Osteoblast (primary cell): ENCODE measurements around the gene GALE. TPM values are rescaled to one million over a fixed set of nuclear protein-coding genes. Genes with fewer than 3 reads are reported as not detected.

ENCODE experiments used
- DNase-seq: peaks from one replicate; pipeline ENCODE4 v3.0.0; 2011; ENCODE audit warnings: low spot score, mixed read lengths; ENCODE audit not compliant: insufficient read length; ENCODE audit errors: missing footprints
- H2AFZ ChIP-seq: 2 replicates; pipeline ENCODE4 v1.6.0; 2011; ENCODE audit warnings: mild to moderate bottlenecking, low read length
- H3K27ac ChIP-seq: 2 replicates; pipeline ENCODE4 v1.5.1; 2011; ENCODE audit warnings: mild to moderate bottlenecking, low read depth, low read length, moderate library complexity
- H3K27me3 ChIP-seq: 2 replicates; pipeline ENCODE4 v1.6.0; 2012; ENCODE audit warnings: mild to moderate bottlenecking, control low read depth, inconsistent platforms, low read length, moderate library complexity; ENCODE audit not compliant: insufficient read depth
- H3K36me3 ChIP-seq: 2 replicates; pipeline ENCODE4 v1.5.1; 2011; ENCODE audit warnings: mild to moderate bottlenecking, low read length, control low read depth, moderate library complexity; ENCODE audit not compliant: insufficient read depth
- H3K4me1 ChIP-seq: 2 replicates; pipeline ENCODE4 v1.5.1; 2011; ENCODE audit warnings: mild to moderate bottlenecking, low read length, control low read depth, moderate library complexity; ENCODE audit not compliant: insufficient read depth
- H3K4me2 ChIP-seq: 2 replicates; pipeline ENCODE4 v1.6.0; 2011; ENCODE audit warnings: mild to moderate bottlenecking, low read length; ENCODE audit not compliant: insufficient read depth
- H3K4me3 ChIP-seq: fragments of 200-600 bp; sonication (generic); 3 replicates; pipeline ENCODE4 v1.5.1; 2012; ENCODE audit warnings: mild to moderate bottlenecking, low read length, inconsistent platforms; ENCODE audit not compliant: insufficient read depth
- H3K79me2 ChIP-seq: 2 replicates; pipeline ENCODE4 v1.6.0; 2012; ENCODE audit warnings: mild to moderate bottlenecking, low read length, control low read depth, inconsistent platforms; ENCODE audit not compliant: insufficient read depth
- H3K9me3 ChIP-seq: 2 replicates; pipeline ENCODE4 v1.5.1; 2011; ENCODE audit warnings: low read depth, low read length, control low read depth
- H4K20me1 ChIP-seq: 2 replicates; pipeline ENCODE4 v1.6.0; 2012; ENCODE audit warnings: mild to moderate bottlenecking, low read length, control low read depth; ENCODE audit not compliant: insufficient read depth
- CTCF ChIP-seq: IDR thresholded peaks from 2 replicates; pipeline ENCODE4 v1.5.1; 2011; ENCODE audit warnings: mild to moderate bottlenecking, low read depth, low read length, moderate library complexity; ENCODE audit errors: extremely low read depth
- total RNA-seq: library from RNA; depleted of rRNA; stranded (reverse); fragments of >200 nt; gene quantifications from 2 replicates; pipeline ENCODE4 v1.2.3, GENCODE V29; 2012

Gene GALE
- total RNA-seq, 1 donor, result 13.4 TPM

- Histone ChIP-seq H3K4me3 (no peak overlapping the region), H3K27me3 (no peaks in the 10 kb centered on the region), H3K4me1 (peaks cover 24% of the 10 kb centered on the region), H3K4me2 (no peak overlapping the region), H3K79me2 (peaks cover 27% of the 10 kb centered on the region), H3K36me3 (peaks cover 36% of the 10 kb centered on the region), H2AFZ (no peak overlapping the region), H3K9me3 (no peaks in the 10 kb centered on the region), H3K27ac (no peak overlapping the region), H4K20me1 (peaks cover 8% of the 10 kb centered on the region)
- TF ChIP-seq CTCF, result no peak
- DNase-seq, result peak; percentile 71
These were observed 6.5 kb downstream of the GALE start for GRCh38 chr1:23793861-23794731.

GRCh38 chr1:23793018-23793781 is 7.4 kb downstream of the GALE start:
- Histone ChIP-seq H3K4me2 (no peak overlapping the region), H3K36me3 (peaks cover 34% of the 10 kb centered on the region), H3K9me3 (no peaks in the 10 kb centered on the region), H4K20me1 (peaks cover 8% of the 10 kb centered on the region), H3K27ac (peak overlapping the region; percentile 43), H3K79me2 (peaks cover 27% of the 10 kb centered on the region), H3K4me1 (peaks cover 21% of the 10 kb centered on the region), H3K27me3 (no peaks in the 10 kb centered on the region), H3K4me3 (no peak overlapping the region), H2AFZ (no peak overlapping the region)
- DNase-seq, result peak; percentile 95
- no peak for TF ChIP-seq CTCF

- Histone ChIP-seq H3K4me3 (peak overlapping the region; percentile 96), H3K27me3 (no peaks in the 10 kb centered on the region), H3K4me1 (peaks cover 21% of the 10 kb centered on the region), H3K4me2 (peak overlapping the region; percentile 90), H3K9me3 (no peaks in the 10 kb centered on the region), H3K36me3 (peaks cover 32% of the 10 kb centered on the region), H3K27ac (peak overlapping the region; percentile 30), H3K79me2 (peaks cover 33% of the 10 kb centered on the region), H4K20me1 (peaks cover 8% of the 10 kb centered on the region), H2AFZ (no peak overlapping the region)
- no peak for TF ChIP-seq CTCF
- DNase-seq, result peak; percentile 93
These were observed 8.2 kb downstream of the GALE start for GRCh38 chr1:23792151-23792945.
